ENCODE measurements around the gene SMURF2.

- TF ChIP-seq CTCF (conservative IDR thresholded peaks at IDR 0.05; ENCODE audit: low read depth, low read length) (no peak), EZH2 (IDR thresholded peaks at IDR 0.05; ENCODE audit: borderline replicate concordance, low read depth, low read length, poor library complexity, severe bottlenecking) (no peak)
Observed at GRCh38 chr17:64634218-64634617, 27.9 kb downstream of the SMURF2 start.

Measured in A673 (cell line).